Activated B cell treated with CpG ODN at 0.5 μM for 24 hours (primary cell): ENCODE data around the gene GGT6. TPM values are rescaled to one million over a fixed set of nuclear protein-coding genes. Genes with fewer than 3 reads are reported as not detected.
"Not testable (repeated sequence)": the region's sequence is repeated elsewhere in the genome, so short reads cannot be mapped to it uniquely, and the experiment has no call there.

ENCODE experiments used
- ATAC-seq: fragments of 200-7000 bp; cut with Tn5 transposase; one replicate; pipeline ENCODE4 v1.10.0; 2021; ENCODE audit warnings: low read depth, mild to moderate bottlenecking, moderate library complexity
- CTCF ChIA-PET: fragments of 350-600 bp; sonication (Branson Sonifier 250); formaldehyde crosslinking; loops from one replicate; lab custom pipeline; 2021; ENCODE audit warnings: antibody characterized with exemption; lab: Charles Lee
- POLR2A ChIA-PET: fragments of 350-600 bp; sonication (Branson Sonifier 250); formaldehyde crosslinking; loops from one replicate; lab custom pipeline; 2021; ENCODE audit warnings: antibody characterized with exemption; lab: Charles Lee
- DNase-seq: peaks from one replicate; pipeline ENCODE4 v3.0.0; 2022
- H3K27ac Mint-ChIP-seq: one replicate; pipeline ENCODE4 v1.8.0; 2020; ENCODE audit warnings: mixed read lengths
- H3K27me3 Mint-ChIP-seq: one replicate; pipeline ENCODE4 v1.8.0; 2021; ENCODE audit warnings: mixed read lengths
- H3K36me3 Mint-ChIP-seq: one replicate; pipeline ENCODE4 v1.8.0; 2021; ENCODE audit warnings: low read depth, mixed read lengths
- H3K4me1 Mint-ChIP-seq: one replicate; pipeline ENCODE4 v1.8.0; 2021; ENCODE audit warnings: mixed read lengths
- H3K4me3 Mint-ChIP-seq: one replicate; pipeline ENCODE4 v1.8.0; 2020; ENCODE audit warnings: mild to moderate bottlenecking, mixed read lengths
- H3K9me3 Mint-ChIP-seq: one replicate; pipeline ENCODE4 v1.8.0; 2020; ENCODE audit warnings: mixed read lengths
- CTCF ChIP-seq: fragments of 200-600 bp; IDR thresholded peaks from one replicate; pipeline ENCODE4 v1.8.0; 2022; ENCODE audit warnings: antibody characterized with exemption, mild to moderate bottlenecking
- intact Hi-C: fragments of 100-400 bp; cut with micrococcal nuclease; formaldehyde crosslinking; loops from one replicate; pipeline ENCODE4 v1.15.1; 2024
- total RNA-seq: library from RNA; stranded (reverse); gene quantifications from 2 replicates; pipeline ENCODE4 v1.2.3, GENCODE V29; 2022

The GGT6 gene
- total RNA-seq, 1 donor from 2014 or later, result not detected

- H3K9me3 Mint-ChIP-seq, result no peaks in the 10 kb centered on the region
- CTCF ChIA-PET, result no interaction called here
- no peak overlapping the region for H3K4me3 Mint-ChIP-seq
Observed at GRCh38 chr17:4579678-4580077, 19.3 kb upstream of the GGT6 start.

DNA sequence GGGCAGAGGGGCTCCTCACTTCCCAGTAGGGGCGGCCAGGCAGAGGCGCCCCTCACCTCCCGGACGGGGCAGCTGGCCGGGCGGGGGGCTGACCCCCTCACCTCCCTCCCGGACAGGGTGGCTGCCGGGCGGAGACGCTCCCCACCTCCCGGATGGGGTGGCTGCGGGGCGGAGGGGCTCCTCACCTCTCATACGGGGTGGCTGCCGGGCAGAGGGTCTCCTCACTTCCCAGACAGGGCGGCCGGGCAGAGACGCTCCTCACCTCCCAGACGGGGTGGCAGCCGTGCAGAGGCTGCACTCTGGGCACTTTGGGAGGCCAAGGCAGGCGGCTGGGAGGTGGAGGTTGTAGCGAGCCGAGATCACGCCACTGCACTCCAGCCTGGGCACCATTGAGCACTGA is 18.0 kb upstream of the GGT6 start:
- ATAC-seq, POLR2A ChIA-PET, H3K9me3 Mint-ChIP-seq, intact Hi-C loops, CTCF ChIA-PET, H3K4me1 Mint-ChIP-seq, H3K4me3 Mint-ChIP-seq, DNase-seq, H3K27ac Mint-ChIP-seq, H3K36me3 Mint-ChIP-seq: not testable (repeated sequence)
- peaks cover 22% of the 10 kb centered on the region for H3K27me3 Mint-ChIP-seq

More at GRCh38 chr17:4579678-4580077, 19.3 kb upstream of the GGT6 start:
- H3K27ac Mint-ChIP-seq, result no peak overlapping the region
- H3K36me3 Mint-ChIP-seq, result no peaks in the 10 kb centered on the region
- TF ChIP-seq CTCF, result no peak
- intact Hi-C loops, result no loop called here
- POLR2A ChIA-PET, result no interaction called here
- H3K27me3 Mint-ChIP-seq, result peaks cover 27% of the 10 kb centered on the region
- DNase-seq, result no peak
- no peak for ATAC-seq
- peaks cover 9% of the 10 kb centered on the region for H3K4me1 Mint-ChIP-seq

DNA sequence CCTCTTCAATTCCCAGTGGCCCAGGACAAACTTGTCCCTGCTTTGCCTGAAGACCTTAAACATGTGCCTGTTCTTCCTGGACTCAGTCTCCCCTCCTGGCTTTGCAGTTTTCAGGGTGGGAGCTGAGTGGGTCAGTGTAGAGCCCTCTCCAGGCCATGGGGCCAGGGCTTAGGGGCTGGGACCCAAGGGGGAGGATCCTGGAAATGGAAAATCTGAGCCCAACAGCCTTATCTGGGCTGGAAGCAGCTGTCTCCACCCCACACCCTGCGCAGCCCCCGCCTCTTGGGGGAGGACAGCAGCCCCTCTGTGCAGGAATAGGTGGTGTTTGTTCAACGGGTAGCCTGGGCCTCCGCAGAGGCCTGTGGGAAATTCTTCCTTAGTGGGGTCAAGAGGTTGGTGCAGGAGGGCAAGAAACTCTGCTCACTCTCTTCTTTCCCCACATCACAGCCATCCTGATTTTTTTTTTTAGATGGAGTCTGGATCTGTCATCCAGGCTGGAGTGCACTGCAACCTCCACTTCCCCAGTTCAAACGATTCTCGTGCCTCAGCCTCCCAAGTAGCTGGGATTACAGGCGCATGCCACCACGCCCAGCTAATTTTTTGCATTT is 17.1 kb upstream of the GGT6 start:
- Mint-ChIP-seq H3K4me3 (no peak overlapping the region), H3K9me3 (no peaks in the 10 kb centered on the region), H3K27me3 (peaks cover 15% of the 10 kb centered on the region), H3K36me3 (no peaks in the 10 kb centered on the region), H3K27ac (no peak overlapping the region), H3K4me1 (peaks cover 7% of the 10 kb centered on the region)
- intact Hi-C loops, result no loop called here
- CTCF ChIA-PET, result no interaction called here
- no peak for ATAC-seq
- no peak for TF ChIP-seq CTCF
- DNase-seq, result no peak
- POLR2A ChIA-PET, result no interaction called here

- Mint-ChIP-seq H3K36me3 (no peaks in the 10 kb centered on the region), H3K4me3 (no peak overlapping the region), H3K4me1 (peaks cover 7% of the 10 kb centered on the region), H3K27me3 (peaks cover 10% of the 10 kb centered on the region), H3K27ac (no peak overlapping the region), H3K9me3 (no peaks in the 10 kb centered on the region)
- DNase-seq (no peak), ATAC-seq (no peak)
- POLR2A ChIA-PET, result no interaction called here
- intact Hi-C loops, result no loop called here
- CTCF ChIA-PET, result no interaction called here
- TF ChIP-seq CTCF, result no peak
Observed at GRCh38 chr17:4576729-4577322, 16.4 kb upstream of the GGT6 start.

- CTCF ChIA-PET, result no interaction called here
- Mint-ChIP-seq H3K36me3 (no peaks in the 10 kb centered on the region), H3K27me3 (peaks cover 7% of the 10 kb centered on the region), H3K4me3 (no peak overlapping the region), H3K9me3 (no peaks in the 10 kb centered on the region), H3K27ac (no peak overlapping the region), H3K4me1 (peaks cover 7% of the 10 kb centered on the region)
- DNase-seq (no peak), ATAC-seq (no peak)
- TF ChIP-seq CTCF, result no peak
- intact Hi-C loops, result no loop called here
- POLR2A ChIA-PET, result no interaction called here
Observed at GRCh38 chr17:4576161-4576558, 15.8 kb upstream of the GGT6 start.
